ENCODE measurements around the gene MYO7A. TPM values are rescaled to one million over a fixed set of nuclear protein-coding genes. Genes with fewer than 3 reads are reported as not detected.

The MYO7A gene
- total and polyA plus RNA-seq, 2 of the 8 experiments (the other 6 are each of a cell fraction or from before 2014, with no cell fraction given), result 1.5 to 1.9 TPM

GRCh38 chr11:77109236-77110019 lies 18.6 kb upstream of the MYO7A start:
- no peak overlapping the region for H3K56ac ChIP-seq (replicated peaks; ENCODE audit: insufficient read length, low read depth, low read length)
- no peak overlapping the region for H4K5ac ChIP-seq (ENCODE audit: insufficient read length, low read depth, low read length)
- H3K9ac ChIP-seq (replicated peaks in 1 of 4; ENCODE audit: extremely low read depth in 1 of 4, low read depth in 3 of 4, low read length in 3 of 4), result no peak overlapping the region
- no peaks in the 10 kb centered on the region for H3K36me3 ChIP-seq (ENCODE audit: control insufficient read depth in 2 of 4, insufficient read depth in 4 of 4, low read length in 3 of 4)
- no peak overlapping the region for H4K8ac ChIP-seq (ENCODE audit: extremely low read depth, insufficient read depth, low read length)
- no peak overlapping the region for H2BK120ac ChIP-seq (replicated peaks; ENCODE audit: low read depth, low read length)
- no peak overlapping the region for H3K18ac ChIP-seq (ENCODE audit: extremely low read depth, low read length)
- DNase-seq (ENCODE audit: low read depth in 1 of 2, low spot score in 2 of 2) (no peak), FAIRE-seq (no peak)
- TF ChIP-seq FOSL1 (IDR thresholded peaks at IDR 0.05; ENCODE audit: insufficient read depth, low read depth, low read length) (no peak), CHD1 (IDR thresholded peaks at IDR 0.05; ENCODE audit: low read depth, low read length) (no peak)
- TF ChIP-seq, protein P1, sequence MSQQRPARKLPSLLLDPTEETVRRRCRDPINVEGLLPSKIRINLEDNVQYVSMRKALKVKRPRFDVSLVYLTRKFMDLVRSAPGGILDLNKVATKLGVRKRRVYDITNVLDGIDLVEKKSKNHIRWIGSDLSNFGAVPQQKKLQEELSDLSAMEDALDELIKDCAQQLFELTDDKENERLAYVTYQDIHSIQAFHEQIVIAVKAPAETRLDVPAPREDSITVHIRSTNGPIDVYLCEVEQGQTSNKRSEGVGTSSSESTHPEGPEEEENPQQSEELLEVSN (IDR thresholded peaks at IDR 0.05), result no peak
- H3K4me3 ChIP-seq (ENCODE audit: extremely low read depth in 1 of 4, insufficient read depth in 2 of 4, low read depth in 3 of 4, low read length in 4 of 4), result no peak overlapping the region
- no peak overlapping the region for H2BK15ac ChIP-seq (ENCODE audit: low read length)
- no peaks in the 10 kb centered on the region for H3K23me2 ChIP-seq (ENCODE audit: low read depth, low read length)
- H3K27ac ChIP-seq (ENCODE audit: low read depth, low read length), result no peak overlapping the region
- H2AFZ ChIP-seq (ENCODE audit: low read length), result no peak overlapping the region
- no peak overlapping the region for H3K4ac ChIP-seq (replicated peaks; ENCODE audit: insufficient read length, low read depth, low read length)
- H3K79me2 ChIP-seq (ENCODE audit: control insufficient read depth in 1 of 2, insufficient read depth in 2 of 2, low read length in 2 of 2), result no peaks in the 10 kb centered on the region
- ChIA-PET CTCF (ENCODE audit: partially characterized antibody) (interaction anchor here (1.5 to 19.1 kb wide), 6 partner anchors 5 to 89 kb away, joined by 4 to 297 read pairs (median 30); partner anchors contain the start of gene OMP), POLR2A (ENCODE audit: partially characterized antibody) (no interaction called here)
- H3K27me3 ChIP-seq (replicated peaks in 1 of 4; ENCODE audit: control insufficient read depth in 3 of 4, extremely low read depth in 1 of 4, insufficient read depth in 3 of 4, low read length in 3 of 4), result no peaks in the 10 kb centered on the region
- no peaks in the 10 kb centered on the region for H3K79me1 ChIP-seq (ENCODE audit: low read depth, low read length)
- H2BK5ac ChIP-seq (ENCODE audit: low read depth, low read length), result no peak overlapping the region
- no peak overlapping the region for H3K23ac ChIP-seq (ENCODE audit: insufficient read length)
- H2BK12ac ChIP-seq (ENCODE audit: low read depth, low read length), result no peak overlapping the region
- H3K14ac ChIP-seq (ENCODE audit: insufficient read length), result no peak overlapping the region
- H2AK5ac ChIP-seq (ENCODE audit: low read depth, low read length), result no peak overlapping the region
- no peaks in the 10 kb centered on the region for H3K9me3 ChIP-seq (ENCODE audit: insufficient read depth in 2 of 2, low read depth in 1 of 2, low read length in 1 of 2)
- H2BK20ac ChIP-seq (ENCODE audit: low read length), result no peak overlapping the region
- H3K4me2 ChIP-seq (ENCODE audit: insufficient read depth in 1 of 2, low read depth in 2 of 2, low read length in 2 of 2), result no peak overlapping the region
- H3K4me1 ChIP-seq (replicated peaks in 1 of 4; ENCODE audit: control insufficient read depth in 3 of 4, insufficient read depth in 4 of 4, low read length in 3 of 4), result peaks cover 0 to 3% (median 1%) of the 10 kb centered on the region in 4 experiments; a peak in 3 of 7 replicates
- H4K20me1 ChIP-seq (replicated peaks in 1 of 2; ENCODE audit: control insufficient read depth in 1 of 2, insufficient read depth in 2 of 2, low read length in 2 of 2), result no peaks in the 10 kb centered on the region
- 91% methylated on average over 11 of the region's 11 CpGs; no CpG with 5 or more reads in 1 of the 2 experiments for WGBS, 2 experiments (ENCODE audit: extremely low coverage in 1 of 2, insufficient coverage in 1 of 2, insufficient read length in 1 of 2, insufficient replicate concordance in 2 of 2, low coverage in 1 of 2, low lambda C conversion rate in 2 of 2, missing lambda C conversion rate in 1 of 2)
- no peak overlapping the region for H4K91ac ChIP-seq (replicated peaks; ENCODE audit: insufficient read length, low read length)
